ENCODE measurements around the gene ZNF227.

The ZNF227 gene

GRCh38 chr19:44282846-44283245 lies 70.5 kb downstream of the ZNF227 start:
- H3K27me3 ChIP-seq (replicated peaks in 2 of 5; ENCODE audit: control insufficient read depth in 4 of 5, insufficient read depth in 5 of 5, low read length in 4 of 5), result no peaks in the 10 kb centered on the region
- H3K36me3 ChIP-seq (ENCODE audit: control insufficient read depth in 4 of 4, insufficient read depth in 4 of 4, low read length in 3 of 4), result peaks cover 9 to 17% (median 10%) of the 10 kb centered on the region in 4 experiments
- H3K27ac ChIP-seq (ENCODE audit: insufficient read depth in 1 of 2, low read depth in 1 of 2, low read length in 2 of 2, poor library complexity in 1 of 2, severe bottlenecking in 2 of 2), result no peak overlapping the region
- peaks cover 12 to 86% (median 22%) of the 10 kb centered on the region in 5 experiments for H3K9me3 ChIP-seq (ENCODE audit: control extremely low read depth in 1 of 5, control insufficient read depth in 4 of 5, insufficient read depth in 2 of 5, low read depth in 1 of 5, low read length in 4 of 5)
- DNase-seq, result no peak
- CTCF ChIA-PET, result no interaction called here
- no peak overlapping the region for H3K4me3 ChIP-seq (ENCODE audit: control insufficient read depth in 1 of 7, extremely low read depth in 1 of 7, insufficient read depth in 4 of 7, low read depth in 2 of 7, low read length in 6 of 7)
- POLR2A ChIA-PET, result no interaction called here
- WGBS (ENCODE audit: insufficient coverage), result no CpG with 5 or more reads among the region's 3 CpGs
- H3K4me1 ChIP-seq (ENCODE audit: control extremely low read depth in 1 of 4, control insufficient read depth in 4 of 4, insufficient read depth in 4 of 4, low read length in 3 of 4), result peaks cover 0 to 6% (median 0%) of the 10 kb centered on the region in 4 experiments

- POLR2A ChIA-PET, result no interaction called here
- peaks cover 15 to 88% (median 32%) of the 10 kb centered on the region in 5 experiments for H3K9me3 ChIP-seq (ENCODE audit: control extremely low read depth in 1 of 5, control insufficient read depth in 4 of 5, insufficient read depth in 2 of 5, low read depth in 1 of 5, low read length in 4 of 5)
- no peak overlapping the region for H3K27ac ChIP-seq (ENCODE audit: insufficient read depth in 1 of 2, low read depth in 1 of 2, low read length in 2 of 2, poor library complexity in 1 of 2, severe bottlenecking in 2 of 2)
- DNase-seq, result no peak
- H3K36me3 ChIP-seq (ENCODE audit: control insufficient read depth in 4 of 4, insufficient read depth in 4 of 4, low read length in 3 of 4), result peaks cover 26 to 38% (median 29%) of the 10 kb centered on the region in 4 experiments
- H3K27me3 ChIP-seq (replicated peaks in 2 of 5; ENCODE audit: control insufficient read depth in 4 of 5, insufficient read depth in 5 of 5, low read length in 4 of 5), result no peaks in the 10 kb centered on the region
- CTCF ChIA-PET, result no interaction called here
- 100% methylated on average over 4 of the region's 4 CpGs for WGBS (ENCODE audit: insufficient coverage)
- peaks cover 0 to 6% (median 0%) of the 10 kb centered on the region in 4 experiments for H3K4me1 ChIP-seq (ENCODE audit: control extremely low read depth in 1 of 4, control insufficient read depth in 4 of 4, insufficient read depth in 4 of 4, low read length in 3 of 4)
- no peak overlapping the region for H3K4me3 ChIP-seq (ENCODE audit: control insufficient read depth in 1 of 7, extremely low read depth in 1 of 7, insufficient read depth in 4 of 7, low read depth in 2 of 7, low read length in 6 of 7)
These were observed 72.6 kb downstream of the ZNF227 start for GRCh38 chr19:44284968-44285367.

Measured in common myeloid progenitor, CD34-positive (primary cell).